Stimulated activated CD8-positive, alpha-beta memory T cell treated with anti-CD3 and anti-CD28 coated beads, Interleukin-2, amount 100 ng/mL, for 48 hours (primary cell): ENCODE results near the gene HGFAC.

Source experiments
- DNase-seq, 2 donors: peaks; one replicate each; pipeline ENCODE4 v3.0.0-alpha.2; 2020; ENCODE audit warnings: low read depth in 2 of 2

Gene HGFAC

DNA sequence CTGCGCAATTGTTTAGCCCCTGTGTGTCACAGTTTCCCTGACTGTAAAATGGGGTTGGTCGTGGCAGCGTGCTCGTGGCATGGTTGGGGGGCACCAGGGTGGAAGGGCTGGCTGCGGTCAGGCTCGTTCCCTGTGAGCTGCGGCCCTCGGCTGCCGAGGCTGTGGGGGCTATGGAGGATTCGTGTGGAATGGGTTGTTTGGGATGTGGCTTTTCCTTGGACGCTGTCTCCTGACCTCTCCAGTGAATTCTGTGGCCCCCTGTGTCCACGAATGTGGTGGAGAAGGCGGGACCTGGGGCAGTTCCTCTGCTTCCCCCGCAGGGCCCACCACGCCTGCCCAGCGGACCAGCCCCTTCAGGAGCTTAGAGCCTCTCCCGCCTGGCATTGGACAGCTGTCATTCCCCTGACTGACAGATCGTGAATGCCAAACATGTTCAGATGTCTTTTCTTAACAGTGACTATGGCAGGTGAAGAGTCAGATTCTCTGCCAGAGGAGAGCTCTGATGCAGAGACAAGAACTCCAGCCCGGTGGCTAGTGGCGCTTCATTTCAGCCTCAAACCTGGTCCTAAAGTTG is 17.2 kb upstream of the HGFAC start:
- no peak for DNase-seq

DNA sequence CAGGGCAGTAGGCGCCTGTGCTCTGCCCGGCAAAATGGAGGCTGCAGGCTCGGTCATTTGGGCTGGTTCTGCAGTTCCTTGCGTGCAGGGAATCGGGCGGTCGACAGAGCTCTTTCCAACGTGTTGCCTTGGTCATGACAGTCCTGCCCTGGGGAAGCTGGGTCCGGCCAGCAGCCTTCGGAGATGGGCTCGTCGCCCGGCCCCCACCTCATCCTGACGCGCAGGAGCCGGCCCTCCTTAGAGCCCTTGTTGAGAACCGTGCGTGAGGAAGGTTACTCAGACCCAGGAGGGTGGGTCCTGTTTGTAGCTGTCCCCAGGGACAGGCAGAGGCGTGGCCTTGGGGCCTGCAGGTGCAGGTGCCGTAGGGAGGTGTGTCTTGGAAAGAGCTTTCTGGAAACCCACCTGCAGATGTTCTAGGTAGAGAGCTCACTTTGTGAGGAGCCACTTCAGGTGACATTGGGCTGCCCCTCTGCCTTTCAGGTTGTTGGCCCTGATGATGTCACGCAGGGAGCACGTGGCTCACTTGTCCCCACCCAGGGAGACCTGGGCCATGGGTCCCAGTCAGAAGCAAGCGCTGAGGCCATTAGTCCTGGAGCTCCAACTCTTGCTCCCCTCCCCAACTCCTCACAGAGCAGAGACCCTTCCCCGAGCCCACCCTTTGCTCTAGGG is 15.2 kb upstream of the HGFAC start:
- no peak for DNase-seq

DNA sequence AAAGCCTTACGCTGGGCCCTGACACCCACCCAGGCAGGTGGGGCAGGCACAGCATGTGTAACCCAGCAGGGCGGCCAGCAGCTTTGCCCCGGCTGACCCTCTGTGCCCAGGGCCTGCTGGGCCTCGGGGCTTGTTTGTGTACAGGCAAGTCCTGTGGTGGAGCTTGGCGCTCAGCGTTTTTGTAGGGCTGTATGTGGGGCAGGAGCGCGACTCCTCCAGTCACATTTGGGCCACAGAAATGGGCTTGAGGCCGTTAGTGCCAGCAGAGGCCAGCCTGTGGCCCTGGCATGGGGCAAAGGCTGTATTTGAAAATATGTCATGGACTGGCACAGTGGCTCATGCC is 14.7 kb upstream of the HGFAC start:
- DNase-seq, result no peak

DNA sequence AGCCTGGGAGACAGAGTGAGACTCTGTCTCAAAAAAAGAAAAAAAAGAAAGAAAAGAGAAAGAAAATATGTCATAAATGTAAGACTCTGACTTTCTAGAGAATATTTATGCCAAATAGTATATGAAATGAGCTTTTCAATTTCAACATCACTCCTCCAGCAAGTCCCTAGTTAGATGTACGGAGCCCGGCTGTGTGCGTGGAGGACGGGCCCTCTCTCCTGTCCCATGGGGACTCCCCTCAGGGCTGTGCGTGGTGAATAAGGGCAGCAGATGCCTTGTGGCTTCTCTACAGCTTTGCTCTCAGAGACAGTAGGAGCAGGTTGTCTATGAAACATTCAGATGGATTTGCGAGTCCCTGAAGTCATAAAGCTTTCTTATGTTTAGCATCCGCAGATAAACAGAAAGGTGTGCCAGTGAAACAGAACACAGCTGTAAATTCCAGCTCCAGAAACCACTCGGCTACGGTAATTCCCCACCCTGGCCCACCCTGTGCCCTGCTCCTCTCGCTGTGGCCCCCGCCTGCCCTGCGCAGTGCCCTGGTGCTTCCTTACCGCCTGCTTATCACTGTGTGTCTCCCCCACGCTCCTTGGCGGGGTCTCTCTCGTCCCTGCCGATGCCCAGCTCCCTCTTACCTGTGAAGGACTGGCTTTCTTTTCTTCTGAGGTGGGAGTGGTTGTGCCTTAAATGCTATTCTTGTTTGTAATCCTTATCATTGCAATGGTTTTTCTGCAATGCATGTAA is 13.9 kb upstream of the HGFAC start:
- no peak for DNase-seq

DNA sequence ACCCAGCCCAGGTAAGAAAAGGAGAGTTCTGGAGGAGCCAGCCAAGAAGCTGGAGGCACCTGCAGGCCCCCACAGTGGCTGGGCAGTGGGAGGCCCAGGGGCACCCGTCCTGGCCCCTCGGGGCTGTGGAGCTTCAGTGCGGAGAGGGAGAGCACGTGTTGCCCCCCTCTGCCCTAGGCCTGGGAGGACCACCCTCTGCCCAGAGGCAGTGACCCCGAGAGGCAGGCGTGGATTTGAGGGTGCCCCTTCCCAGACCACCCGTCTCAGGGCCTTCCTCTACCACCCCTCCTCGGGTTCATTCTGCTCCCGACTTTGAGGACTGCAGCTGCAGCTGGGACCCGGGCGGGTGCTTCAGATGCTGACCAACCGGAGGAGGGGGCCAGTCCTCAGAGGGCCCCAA is 12.1 kb upstream of the HGFAC start:
- no peak for DNase-seq

DNA sequence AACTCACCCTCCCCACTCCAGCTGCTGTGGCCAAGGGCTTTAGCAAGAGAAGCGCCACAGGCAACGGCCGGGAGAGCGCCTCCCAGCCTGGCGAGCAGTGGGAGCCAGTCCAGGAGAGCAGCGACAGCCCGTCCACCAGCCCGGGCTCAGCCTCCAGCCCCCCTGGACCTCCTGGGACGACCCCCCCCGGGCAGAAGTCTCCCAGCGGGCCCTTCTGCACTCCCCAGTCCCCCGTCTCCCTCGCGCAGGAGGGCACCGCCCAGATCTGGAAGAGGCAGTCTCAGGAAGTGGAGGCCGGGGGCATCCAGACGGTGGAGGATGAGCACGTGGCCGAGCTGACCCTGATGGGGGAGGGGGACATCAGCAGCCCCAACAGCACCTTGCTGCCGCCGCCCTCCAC is 11.2 kb upstream of the HGFAC start:
- DNase-seq, result no peak

DNA sequence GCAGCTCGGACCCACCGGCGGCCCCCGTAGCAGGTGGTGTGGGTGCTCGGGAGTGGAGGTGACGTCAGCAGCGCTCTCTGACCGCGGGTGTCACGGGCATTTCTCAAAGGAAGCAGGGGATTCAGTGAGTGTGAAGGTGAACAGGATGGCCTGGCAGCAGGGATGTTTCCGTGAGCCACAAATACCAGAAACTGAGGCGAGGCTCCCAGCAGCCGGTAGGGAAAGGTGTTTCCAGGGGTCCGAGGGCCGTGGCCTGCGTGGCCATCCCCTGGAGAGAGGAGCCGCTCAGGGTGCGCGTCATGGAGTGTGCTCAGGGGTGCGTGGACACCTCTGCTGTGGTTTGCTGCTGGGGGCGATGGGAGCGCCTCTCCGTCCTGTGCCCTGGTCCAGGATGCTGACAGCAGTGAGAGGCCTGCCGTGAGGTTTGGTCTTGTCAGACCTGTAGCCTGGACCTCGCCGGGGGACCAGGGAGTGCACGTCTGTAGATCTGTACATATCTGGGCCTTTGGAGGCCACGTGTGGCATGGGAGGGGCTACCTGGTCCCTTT is 10.2 kb upstream of the HGFAC start:
- no peak for DNase-seq

DNA sequence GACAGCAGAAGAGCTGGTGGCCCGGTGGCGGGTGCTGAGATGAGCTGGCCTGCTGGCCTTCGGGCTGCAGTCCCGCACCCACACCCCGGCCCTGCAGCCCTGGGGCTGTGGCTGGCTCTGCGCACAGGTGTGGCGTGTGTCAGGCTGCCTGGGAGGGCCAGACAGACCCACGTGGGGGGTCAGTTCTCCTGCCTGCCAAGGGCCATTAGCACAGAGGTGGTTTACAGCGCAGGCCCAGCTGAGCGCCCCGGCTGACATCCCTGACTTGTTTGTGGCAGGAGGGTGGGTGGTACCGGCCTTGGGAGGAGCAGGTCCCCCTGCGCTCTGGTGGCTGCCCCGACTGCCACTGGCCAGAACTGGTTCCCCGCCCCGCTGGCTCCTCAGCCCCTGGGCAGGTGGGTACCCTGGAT is 9.4 kb upstream of the HGFAC start:
- DNase-seq, result no peak

DNA sequence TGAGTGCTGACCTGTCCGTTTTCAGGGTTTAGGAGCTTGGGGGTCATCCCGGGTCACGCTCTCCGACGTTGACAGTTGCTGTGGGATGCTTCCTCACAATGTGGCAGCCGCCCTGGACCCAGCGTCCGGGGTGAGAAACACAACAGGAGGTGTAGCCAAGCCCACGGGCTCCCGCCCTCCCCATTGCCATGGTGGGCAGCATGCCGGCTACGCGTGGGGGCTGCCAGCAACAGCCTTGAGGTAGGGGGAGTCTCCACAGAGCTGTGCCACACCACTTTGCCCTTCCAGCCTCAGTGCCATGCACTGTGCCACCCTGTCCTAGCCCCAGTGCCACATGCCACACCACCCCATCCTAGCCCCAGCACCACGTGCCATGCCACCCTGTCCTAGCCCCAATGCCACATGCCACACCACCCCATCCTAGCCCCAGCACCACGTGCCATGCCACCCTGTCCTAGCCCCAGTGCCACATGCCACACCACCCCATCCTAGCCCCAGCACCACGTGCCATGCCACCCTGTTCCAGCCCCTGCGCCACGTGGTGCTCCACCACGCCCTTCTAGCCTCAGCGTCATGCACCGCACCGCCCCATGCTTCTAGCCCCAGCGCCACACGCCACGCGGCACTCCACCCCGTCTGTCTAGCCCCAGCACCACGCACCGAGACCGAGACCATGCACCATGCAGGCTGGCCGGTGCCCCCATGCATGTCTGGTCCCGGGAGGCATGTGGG is 8.5 kb upstream of the HGFAC start:
- no peak for DNase-seq

DNA sequence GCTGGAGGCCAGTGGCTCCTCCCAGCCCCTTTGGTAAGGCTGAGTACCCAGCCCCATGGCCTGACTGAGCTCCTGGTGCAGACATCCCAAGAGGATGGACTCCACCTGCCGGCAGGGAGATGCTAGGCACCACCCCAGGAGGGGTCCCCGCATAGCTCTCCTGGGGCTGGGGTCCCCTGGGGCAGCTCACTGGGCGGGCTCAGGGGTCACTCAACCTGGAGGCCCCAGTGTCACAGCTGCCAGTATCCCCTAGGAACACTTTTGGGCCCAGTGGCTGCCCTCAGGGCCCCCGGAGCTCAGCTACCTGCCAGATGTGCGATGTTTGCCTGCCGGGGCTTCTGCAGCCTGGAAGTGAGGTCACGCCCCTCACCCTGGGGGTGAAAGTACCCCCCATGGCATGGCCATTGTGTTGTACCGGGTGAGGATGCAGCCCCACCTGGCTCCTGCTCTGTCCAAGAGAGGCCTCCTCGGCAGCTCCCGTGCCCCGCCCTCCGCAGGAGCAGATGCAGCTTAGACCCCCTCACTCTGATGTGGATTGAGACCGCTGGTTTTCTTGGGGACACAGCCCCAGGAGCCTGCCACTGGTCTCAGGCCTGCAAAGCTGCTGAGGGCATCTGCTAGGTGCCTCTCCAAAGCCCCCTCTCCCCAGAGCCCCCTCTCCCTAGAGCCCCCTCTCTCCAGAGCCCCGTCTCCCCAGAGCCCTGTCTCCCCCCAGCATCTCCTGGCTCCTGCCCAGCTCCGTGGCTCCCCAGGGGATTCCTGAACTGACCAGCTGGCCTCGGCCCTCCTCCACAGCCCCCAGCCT is 6.7 kb upstream of the HGFAC start:
- DNase-seq, result no peak

DNA sequence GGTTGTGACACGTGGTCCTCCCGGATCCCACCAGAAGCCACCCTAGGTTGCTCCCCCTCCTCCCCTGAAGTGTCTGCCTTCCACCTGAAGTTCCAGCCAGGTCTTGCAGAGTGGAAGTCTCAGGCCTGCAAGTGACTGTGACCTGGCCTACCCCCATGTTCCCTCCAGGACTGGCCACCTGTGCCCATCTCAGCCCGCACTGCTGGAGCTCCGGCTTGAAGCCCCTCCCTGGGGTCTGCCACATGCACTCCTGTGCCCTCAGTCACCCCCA is 6.1 kb upstream of the HGFAC start:
- DNase-seq, result no peak

DNA sequence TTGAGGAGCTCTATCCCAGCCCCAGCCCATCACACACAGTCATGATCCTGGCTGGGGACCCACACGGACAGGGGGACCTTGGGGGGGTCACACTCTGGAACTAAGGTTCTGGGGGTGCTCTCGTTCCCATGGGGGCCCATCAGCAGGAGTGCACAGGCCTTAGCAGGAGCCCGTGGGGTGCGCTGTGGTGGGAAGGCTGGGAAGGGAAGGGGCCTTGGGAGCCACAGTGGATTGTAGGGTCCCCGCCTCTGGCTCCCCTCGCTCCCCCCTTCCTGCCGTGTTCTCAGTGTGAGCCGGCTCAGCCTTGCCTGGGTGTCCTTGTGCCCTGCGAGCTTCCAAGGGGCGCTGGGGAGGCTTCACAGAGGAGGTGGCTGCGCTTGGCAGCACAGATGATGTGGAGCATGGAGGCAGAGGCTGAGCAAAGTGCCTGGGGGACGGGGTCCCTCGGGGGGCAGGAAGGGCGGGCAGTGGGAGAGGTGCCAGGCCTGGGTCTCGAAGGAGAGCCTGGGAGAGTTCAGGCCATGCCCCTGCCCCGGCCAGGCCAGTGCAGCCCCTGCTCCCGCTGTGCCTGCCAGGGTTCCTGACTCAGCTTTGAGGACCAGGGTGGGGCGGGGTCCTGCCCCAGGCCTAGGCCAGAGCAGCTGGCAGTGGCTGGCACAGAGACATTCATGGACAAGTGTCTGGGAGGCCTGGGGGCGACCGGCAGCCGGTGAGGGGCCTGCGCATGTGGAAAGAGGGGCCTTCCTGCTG is 5.5 kb upstream of the HGFAC start:
- no peak for DNase-seq

DNA sequence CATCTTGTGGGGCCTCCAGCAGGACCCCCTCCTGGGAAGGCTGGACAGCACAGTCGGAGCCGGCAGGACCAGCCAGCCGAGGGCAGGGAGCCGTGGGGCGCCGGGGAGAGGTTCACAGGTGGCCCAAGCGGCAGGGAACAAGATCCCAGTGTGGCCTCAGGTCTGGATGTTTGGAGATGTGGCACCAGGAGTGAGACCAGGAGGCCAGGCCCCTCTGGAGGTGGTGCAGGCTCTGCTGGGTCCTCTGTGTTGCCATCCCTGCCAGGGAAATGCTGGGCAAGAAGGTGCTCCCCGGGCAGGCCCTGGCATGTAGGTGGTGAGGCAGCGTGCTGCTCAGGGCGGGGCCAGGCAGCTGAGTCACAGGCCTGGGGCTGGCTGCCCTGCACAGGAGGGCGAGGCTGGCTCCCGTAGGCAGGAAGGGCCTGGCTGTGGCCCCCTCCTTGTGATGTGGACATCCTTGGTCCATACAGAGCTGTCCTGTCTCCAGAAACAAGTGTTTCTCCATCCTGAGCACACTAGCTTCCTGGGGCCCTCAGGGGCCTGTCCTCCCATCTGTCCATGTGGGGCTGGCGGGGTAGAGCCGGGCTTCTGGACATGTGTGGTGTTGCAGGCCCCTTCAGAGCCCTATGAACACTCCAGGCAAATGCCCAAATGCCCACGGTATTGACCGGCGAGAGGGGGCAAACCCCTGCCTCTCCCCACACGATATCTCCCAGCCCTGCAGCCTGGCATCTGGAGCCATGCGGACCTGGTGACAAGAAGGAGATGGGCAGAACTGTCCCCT is 4.8 kb upstream of the HGFAC start:
- peak in 1 of 2 donors; percentile 8 for DNase-seq

DNA sequence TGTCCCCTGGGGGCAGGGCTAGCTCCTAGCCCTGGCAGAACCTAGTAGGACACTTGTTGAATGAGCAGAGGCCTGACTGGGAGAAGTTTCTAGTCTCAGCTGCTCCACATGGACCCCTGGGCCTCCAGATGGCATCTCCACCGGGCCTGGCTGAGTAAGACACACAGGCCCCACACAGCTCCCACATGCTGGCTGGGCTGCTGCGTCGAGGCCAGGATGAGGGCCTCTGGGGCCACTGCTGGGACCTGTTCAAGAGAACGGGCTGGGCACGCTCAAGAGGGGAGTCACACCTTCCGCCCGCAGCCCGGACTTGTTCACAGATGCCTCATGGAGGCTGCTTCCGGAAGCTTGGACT is 4.2 kb upstream of the HGFAC start:
- no peak for DNase-seq

DNA sequence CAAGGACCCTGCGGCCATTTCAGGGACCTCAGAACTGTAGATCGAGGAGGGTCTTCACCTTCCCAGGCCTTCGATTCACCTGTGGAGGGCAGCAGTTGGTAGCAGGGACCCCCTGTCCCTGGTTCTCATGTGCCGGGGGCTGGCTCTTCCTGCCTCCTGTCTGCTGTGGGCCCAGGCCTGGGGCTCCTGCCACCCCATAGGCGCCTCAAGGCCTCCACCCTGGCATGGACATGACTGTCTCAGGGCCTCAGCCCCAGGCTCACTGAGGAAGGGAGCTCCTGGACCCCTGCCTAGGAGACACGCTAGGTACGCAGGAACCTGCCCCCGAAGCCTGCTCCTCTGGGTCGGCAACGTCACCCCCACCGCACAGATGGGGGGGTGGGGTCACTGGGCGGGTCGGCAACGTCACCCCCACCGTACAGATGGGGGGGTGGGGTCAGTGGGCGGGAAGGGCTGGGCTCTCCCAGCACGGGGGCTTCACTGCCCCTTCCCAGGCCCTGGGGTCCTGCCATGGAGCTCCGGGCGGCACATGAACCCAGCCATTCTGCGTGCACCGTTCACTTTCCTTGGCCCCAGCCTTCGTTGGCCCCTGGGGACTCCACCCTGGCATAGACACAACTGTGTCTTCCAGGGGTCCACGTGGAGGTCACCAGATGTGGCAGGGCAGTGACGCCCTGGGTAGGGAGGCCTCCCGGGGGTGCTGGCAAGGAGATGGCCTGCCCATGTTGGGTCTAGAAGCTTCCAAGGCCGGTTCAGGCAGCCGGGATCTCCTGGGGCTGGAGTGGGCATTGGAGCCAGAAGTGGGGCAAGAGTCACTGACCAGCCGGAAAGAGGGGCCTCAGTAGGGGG is 3.5 kb upstream of the HGFAC start:
- no peak for DNase-seq

DNA sequence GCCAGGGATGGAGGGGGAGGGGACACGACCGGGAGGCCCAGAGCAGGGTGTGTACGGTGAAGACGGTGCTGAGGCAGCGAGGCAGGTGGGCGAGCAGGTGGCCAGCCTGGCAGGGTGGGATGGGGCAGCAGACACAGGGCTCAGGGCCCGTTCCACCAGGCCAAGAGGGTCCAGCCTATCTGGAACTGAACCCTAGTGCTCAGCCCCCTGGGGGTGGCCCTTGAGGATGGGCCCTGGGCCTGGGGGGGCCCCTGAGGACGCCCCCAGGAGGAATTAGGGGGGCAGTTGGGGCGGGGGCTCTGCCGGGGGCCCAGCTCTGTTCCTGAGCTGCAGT is 3.0 kb upstream of the HGFAC start:
- no peak for DNase-seq

DNA sequence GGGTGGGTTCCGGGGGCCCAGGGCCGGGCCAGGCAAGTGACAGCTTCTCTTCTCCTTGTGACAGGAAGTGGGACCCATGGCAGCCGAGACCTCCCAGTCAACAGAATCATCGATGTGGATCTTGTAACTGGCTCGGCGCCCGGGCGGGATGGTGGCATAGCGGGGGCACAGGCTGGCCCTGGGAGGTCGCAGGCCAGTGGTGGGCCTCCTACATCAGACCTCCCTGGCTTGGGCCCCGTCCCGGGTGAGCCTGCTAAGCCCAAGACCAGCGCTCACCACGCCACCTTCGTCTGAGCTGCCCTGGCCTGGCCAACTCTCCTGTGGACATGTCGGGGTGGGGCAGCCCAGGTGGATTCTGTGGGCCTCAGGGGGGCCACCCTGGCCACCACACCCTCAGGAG is 2.4 kb upstream of the HGFAC start:
- no peak for DNase-seq

DNA sequence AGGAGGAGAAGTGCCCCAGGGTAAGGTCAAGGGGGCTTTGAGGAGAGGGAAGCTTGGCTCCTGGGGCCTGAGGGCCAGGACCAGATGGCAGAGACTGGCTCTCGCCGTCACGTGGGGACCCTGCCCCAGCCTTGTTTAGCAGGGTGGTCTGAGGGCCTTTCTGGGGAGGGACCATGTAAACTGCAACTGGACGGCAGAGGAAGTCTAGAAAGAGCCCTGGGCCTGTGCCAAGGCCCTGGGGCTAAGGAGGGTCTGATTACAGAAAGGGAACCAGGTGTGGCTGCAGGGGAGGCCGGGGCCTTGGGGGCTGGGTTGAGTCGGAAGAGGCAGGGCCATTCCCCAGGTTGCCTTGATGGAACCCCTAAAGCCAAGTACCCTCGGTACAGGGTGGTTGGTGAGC is 1.8 kb upstream of the HGFAC start:
- DNase-seq, result no peak

DNA sequence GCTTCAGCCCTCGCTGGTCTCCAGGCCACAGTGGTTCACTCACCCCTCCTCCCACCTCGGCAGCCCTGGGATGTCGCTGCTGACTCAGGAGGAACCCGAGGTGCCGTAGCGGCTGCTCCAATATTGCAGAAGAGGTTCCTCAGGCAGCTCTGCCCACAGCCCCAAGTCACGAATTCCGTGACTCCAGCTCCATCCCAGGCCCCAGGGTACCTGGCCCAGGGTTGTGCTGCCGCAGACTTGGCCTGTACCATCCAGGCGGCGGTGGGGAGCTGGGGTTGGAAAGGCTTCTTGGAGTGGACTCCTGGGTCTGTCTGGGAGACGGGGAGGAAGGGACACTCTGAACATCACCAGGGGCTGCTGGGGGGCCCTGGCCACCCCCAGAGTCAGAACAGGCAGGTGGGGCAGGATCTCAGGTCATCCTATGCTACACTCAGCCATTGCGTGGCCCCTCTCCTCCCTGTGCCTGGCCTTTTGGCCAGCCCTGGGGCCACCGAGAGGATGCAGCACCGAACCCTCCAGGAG is 728 bp upstream of the HGFAC start:
- no peak for DNase-seq
